WTC11 (cell line): ENCODE data around the gene C22orf42. TPM values are rescaled to one million over a fixed set of nuclear protein-coding genes. Genes with fewer than 3 reads are reported as not detected.

Source experiments
- ATAC-seq: fragments of 200-7000 bp; cut with Tn5 transposase; 2 replicates; pipeline ENCODE4 v1.10.0; 2021; ENCODE audit warnings: mild to moderate bottlenecking, moderate library complexity
- CTCF ChIA-PET: fragments of 300-600 bp; sonication (Branson Sonifier 250); formaldehyde crosslinking; loops from one replicate; lab custom pipeline; 2021; ENCODE audit warnings: antibody characterized with exemption; lab: Charles Lee
- POLR2A ChIA-PET: fragments of 350-600 bp; sonication (Branson Sonifier 250); formaldehyde crosslinking; loops from one replicate; lab custom pipeline; 2021; ENCODE audit warnings: antibody characterized with exemption; lab: Charles Lee
- DNase-seq: peaks from one replicate; pipeline ENCODE4 v3.0.0; 2021; ENCODE audit warnings: low spot score
- H3K27ac Mint-ChIP-seq: 2 replicates; pipeline ENCODE4 v1.8.0; 2021; ENCODE audit warnings: mixed read lengths
- H3K27me3 Mint-ChIP-seq: 2 replicates; pipeline ENCODE4 v1.8.0; 2021; ENCODE audit warnings: low read depth, mild to moderate bottlenecking, moderate library complexity, mixed read lengths
- H3K36me3 Mint-ChIP-seq: 2 replicates; pipeline ENCODE4 v1.8.0; 2021; ENCODE audit warnings: mixed read lengths
- H3K4me1 Mint-ChIP-seq: 2 replicates; pipeline ENCODE4 v1.8.0; 2022; ENCODE audit warnings: mixed read lengths
- H3K4me3 Mint-ChIP-seq: 2 replicates; pipeline ENCODE4 v1.8.0; 2021; ENCODE audit warnings: mild to moderate bottlenecking, moderate library complexity, mixed read lengths
- H3K9me3 Mint-ChIP-seq: 2 replicates; pipeline ENCODE4 v1.8.0; 2021; ENCODE audit warnings: mixed read lengths
- ATF6 ChIP-seq: sonication (generic); formaldehyde crosslinking; IDR thresholded peaks from 2 replicates; pipeline ENCODE4 v1.8.1; 2023; ENCODE audit warnings: mild to moderate bottlenecking, missing genetic modification reagents
- GRHL2 ChIP-seq: fragments of 250-450 bp; sonication (Bioruptor Pico); IDR thresholded peaks from 2 replicates; pipeline ENCODE4 v1.8.0; 2022; ENCODE audit warnings: mild to moderate bottlenecking, moderate library complexity; ENCODE audit not compliant: insufficient replicate concordance, severe bottlenecking
- GTF2I ChIP-seq: fragments of 250-450 bp; sonication (Bioruptor Pico); conservative IDR thresholded peaks from 2 replicates; pipeline ENCODE4 v1.4.0; 2021; ENCODE audit warnings: mild to moderate bottlenecking
- MXD4 ChIP-seq: fragments of 250-450 bp; sonication (Bioruptor Pico); IDR thresholded peaks from 2 replicates; pipeline ENCODE4 v1.8.0; 2021; ENCODE audit warnings: mild to moderate bottlenecking, moderate library complexity, borderline replicate concordance
- NFYB ChIP-seq: sonication (generic); formaldehyde crosslinking; conservative IDR thresholded peaks from 2 replicates; pipeline ENCODE4 v1.8.0; 2022; ENCODE audit warnings: low read depth, missing genetic modification reagents
- NR1H2 ChIP-seq: sonication (generic); formaldehyde crosslinking; IDR thresholded peaks from 2 replicates; pipeline ENCODE4 v1.9.0; 2021; ENCODE audit warnings: mild to moderate bottlenecking, moderate library complexity, missing genetic modification reagents
- SMAD4 ChIP-seq: sonication (generic); formaldehyde crosslinking; IDR thresholded peaks from 2 replicates; pipeline ENCODE4 v1.8.0; 2022; ENCODE audit warnings: mild to moderate bottlenecking, missing genetic modification reagents
- SOX15 ChIP-seq: fragments of 250-450 bp; sonication (Bioruptor Pico); IDR thresholded peaks from 2 replicates; pipeline ENCODE4 v1.9.0; 2021; ENCODE audit warnings: mild to moderate bottlenecking
- TP53 ChIP-seq: sonication (generic); formaldehyde crosslinking; IDR thresholded peaks from 2 replicates; pipeline ENCODE4 v1.8.1; 2023; ENCODE audit warnings: mild to moderate bottlenecking, missing genetic modification reagents
- USF2 ChIP-seq: sonication (generic); formaldehyde crosslinking; IDR thresholded peaks from 2 replicates; pipeline ENCODE4 v1.8.1; 2023; ENCODE audit warnings: mild to moderate bottlenecking, missing genetic modification reagents, moderate library complexity
- ZNF263 ChIP-seq: sonication (generic); formaldehyde crosslinking; IDR thresholded peaks from 2 replicates; pipeline ENCODE4 v1.8.1; 2022; ENCODE audit warnings: low read depth, mild to moderate bottlenecking, moderate library complexity, missing genetic modification reagents
- total RNA-seq: library from RNA; stranded (reverse); gene quantifications from 3 replicates; pipeline ENCODE4 v1.2.3, GENCODE V29; 2021
- TF ChIP-seq, protein P1 (sequence below): fragments of 200-600 bp; IDR thresholded peaks from 2 replicates; pipeline ENCODE4 v1.8.0; 2022; ENCODE audit warnings: antibody characterized with exemption
- TF ChIP-seq, protein P2 (sequence below): sonication (generic); formaldehyde crosslinking; conservative IDR thresholded peaks from 2 replicates; pipeline ENCODE4 v1.8.1; 2022; ENCODE audit warnings: mild to moderate bottlenecking, missing genetic modification reagents
- TF ChIP-seq, protein P3 (sequence below): sonication (generic); formaldehyde crosslinking; IDR thresholded peaks from 2 replicates; pipeline ENCODE4 v1.8.0; 2022; ENCODE audit warnings: mild to moderate bottlenecking, missing genetic modification reagents
- TF ChIP-seq, protein P4 (sequence below): sonication (generic); formaldehyde crosslinking; IDR thresholded peaks from 2 replicates; pipeline ENCODE4 v1.8.1; 2022; ENCODE audit warnings: mild to moderate bottlenecking, moderate library complexity, missing genetic modification reagents

The C22orf42 gene
- total RNA-seq, 1 experiment from 2014 or later = 0.61 TPM

DNA sequence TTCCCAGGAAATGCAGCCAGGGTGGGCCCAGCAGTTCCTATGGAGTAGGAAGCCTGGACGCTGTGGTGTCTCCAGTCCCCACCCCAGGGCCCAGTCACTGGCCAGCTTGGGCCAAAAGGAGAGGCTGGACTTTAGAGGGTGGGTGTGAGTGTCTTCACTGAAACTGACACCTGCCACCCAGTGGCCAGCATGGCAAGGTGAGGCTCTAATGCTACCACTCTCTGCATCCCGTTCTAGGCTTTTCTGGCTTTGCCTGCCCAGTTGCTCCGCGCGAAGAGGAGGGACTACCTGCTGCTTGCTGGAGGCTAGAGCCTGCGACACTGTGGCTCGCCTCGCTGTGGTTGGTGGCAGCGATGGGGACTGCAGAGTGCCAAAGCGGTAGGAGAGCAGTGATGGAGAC lies 35.4 kb downstream of the C22orf42 start:
- peaks cover 11% of the 10 kb centered on the region for H3K4me1 Mint-ChIP-seq
- peak; percentile 69 for DNase-seq

DNA sequence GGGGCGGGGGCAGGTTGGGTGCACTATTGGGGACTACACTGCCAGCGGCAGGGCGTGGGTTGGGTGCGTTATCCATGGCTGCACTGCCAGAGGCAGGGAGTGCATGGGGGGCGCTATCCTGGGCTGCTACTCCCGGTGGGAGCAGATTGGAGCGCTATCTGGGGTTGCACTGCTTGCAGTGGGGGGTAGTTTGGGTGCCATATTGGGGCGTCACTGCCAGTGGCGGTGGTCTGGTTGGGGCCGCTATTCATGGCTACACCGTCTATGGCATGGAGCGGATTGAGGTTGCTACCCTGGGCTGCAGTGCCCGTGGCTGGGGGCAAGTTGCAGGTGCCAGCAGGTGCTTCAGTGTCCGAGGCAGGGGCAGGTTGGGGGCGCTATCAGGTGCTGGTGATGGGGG lies 36.2 kb downstream of the C22orf42 start:
- peaks cover 6% of the 10 kb centered on the region for H3K9me3 Mint-ChIP-seq
- CTCF ChIA-PET = interaction anchor here (0.6 to 1.7 kb wide), 4 partner anchors 118 to 237 kb away, joined by 3 to 6 read pairs (median 4); no protein-coding TSS in a partner anchor

More for the DNA sequence above, 35.4 kb downstream of the C22orf42 start:
- ChIA-PET CTCF (no interaction called here), POLR2A (no interaction called here)
- no peaks in the 10 kb centered on the region for H3K36me3 Mint-ChIP-seq
- peak; percentile 83 for ATAC-seq
- H3K27me3 Mint-ChIP-seq = no peaks in the 10 kb centered on the region
- peaks cover 6% of the 10 kb centered on the region for H3K9me3 Mint-ChIP-seq
- TF ChIP-seq GTF2I (CRISPR knock-in tag) (no peak), TP53 (peak; percentile 73; the same call in 1 of the 2 replicates)
- TF ChIP-seq, protein P1, sequence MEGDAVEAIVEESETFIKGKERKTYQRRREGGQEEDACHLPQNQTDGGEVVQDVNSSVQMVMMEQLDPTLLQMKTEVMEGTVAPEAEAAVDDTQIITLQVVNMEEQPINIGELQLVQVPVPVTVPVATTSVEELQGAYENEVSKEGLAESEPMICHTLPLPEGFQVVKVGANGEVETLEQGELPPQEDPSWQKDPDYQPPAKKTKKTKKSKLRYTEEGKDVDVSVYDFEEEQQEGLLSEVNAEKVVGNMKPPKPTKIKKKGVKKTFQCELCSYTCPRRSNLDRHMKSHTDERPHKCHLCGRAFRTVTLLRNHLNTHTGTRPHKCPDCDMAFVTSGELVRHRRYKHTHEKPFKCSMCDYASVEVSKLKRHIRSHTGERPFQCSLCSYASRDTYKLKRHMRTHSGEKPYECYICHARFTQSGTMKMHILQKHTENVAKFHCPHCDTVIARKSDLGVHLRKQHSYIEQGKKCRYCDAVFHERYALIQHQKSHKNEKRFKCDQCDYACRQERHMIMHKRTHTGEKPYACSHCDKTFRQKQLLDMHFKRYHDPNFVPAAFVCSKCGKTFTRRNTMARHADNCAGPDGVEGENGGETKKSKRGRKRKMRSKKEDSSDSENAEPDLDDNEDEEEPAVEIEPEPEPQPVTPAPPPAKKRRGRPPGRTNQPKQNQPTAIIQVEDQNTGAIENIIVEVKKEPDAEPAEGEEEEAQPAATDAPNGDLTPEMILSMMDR = peak; percentile 22; the same call in 1 of the 2 replicates
- no peak overlapping the region for H3K27ac Mint-ChIP-seq
- no peak overlapping the region for H3K4me3 Mint-ChIP-seq

DNA sequence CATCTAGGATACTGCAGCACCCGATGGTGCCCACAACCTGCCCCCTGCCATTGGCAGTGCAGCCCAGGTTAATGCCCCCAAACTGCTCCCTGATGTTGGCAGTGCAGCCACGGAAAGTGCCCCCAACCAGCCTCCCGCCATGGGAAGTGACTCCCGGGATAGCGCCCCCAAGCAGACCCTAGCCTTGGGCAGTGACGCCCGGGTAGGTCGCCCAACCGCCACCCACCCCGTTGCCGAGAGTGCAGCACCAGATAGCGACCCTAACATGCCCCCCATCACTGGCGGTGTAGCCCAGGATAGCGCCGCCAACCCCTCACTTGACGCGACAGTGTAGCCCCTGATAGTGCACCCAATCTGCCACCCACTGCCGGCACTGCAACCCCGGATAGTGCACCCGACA lies 38.5 kb downstream of the C22orf42 start:
- H3K4me3 Mint-ChIP-seq = no peak overlapping the region
- no peak for TF ChIP-seq ZNF263 (CRISPR knock-in tag)
- POLR2A ChIA-PET = no interaction called here

More for the DNA sequence above, 36.2 kb downstream of the C22orf42 start:
- ATAC-seq = no peak
- no peak for DNase-seq
- no peak overlapping the region for H3K27ac Mint-ChIP-seq
- H3K4me3 Mint-ChIP-seq = no peak overlapping the region
- no peak for TF ChIP-seq MXD4
- TF ChIP-seq, protein P2, sequence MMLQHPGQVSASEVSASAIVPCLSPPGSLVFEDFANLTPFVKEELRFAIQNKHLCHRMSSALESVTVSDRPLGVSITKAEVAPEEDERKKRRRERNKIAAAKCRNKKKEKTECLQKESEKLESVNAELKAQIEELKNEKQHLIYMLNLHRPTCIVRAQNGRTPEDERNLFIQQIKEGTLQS (CRISPR knock-in tag) = no peak
- no peak for TF ChIP-seq SMAD4 (CRISPR knock-in tag)
- no peak for TF ChIP-seq GRHL2 (CRISPR knock-in tag)
- no peak for TF ChIP-seq TP53
- no peaks in the 10 kb centered on the region for H3K27me3 Mint-ChIP-seq
- peaks cover 7% of the 10 kb centered on the region for H3K4me1 Mint-ChIP-seq
- POLR2A ChIA-PET = no interaction called here
- H3K36me3 Mint-ChIP-seq = no peaks in the 10 kb centered on the region

DNA sequence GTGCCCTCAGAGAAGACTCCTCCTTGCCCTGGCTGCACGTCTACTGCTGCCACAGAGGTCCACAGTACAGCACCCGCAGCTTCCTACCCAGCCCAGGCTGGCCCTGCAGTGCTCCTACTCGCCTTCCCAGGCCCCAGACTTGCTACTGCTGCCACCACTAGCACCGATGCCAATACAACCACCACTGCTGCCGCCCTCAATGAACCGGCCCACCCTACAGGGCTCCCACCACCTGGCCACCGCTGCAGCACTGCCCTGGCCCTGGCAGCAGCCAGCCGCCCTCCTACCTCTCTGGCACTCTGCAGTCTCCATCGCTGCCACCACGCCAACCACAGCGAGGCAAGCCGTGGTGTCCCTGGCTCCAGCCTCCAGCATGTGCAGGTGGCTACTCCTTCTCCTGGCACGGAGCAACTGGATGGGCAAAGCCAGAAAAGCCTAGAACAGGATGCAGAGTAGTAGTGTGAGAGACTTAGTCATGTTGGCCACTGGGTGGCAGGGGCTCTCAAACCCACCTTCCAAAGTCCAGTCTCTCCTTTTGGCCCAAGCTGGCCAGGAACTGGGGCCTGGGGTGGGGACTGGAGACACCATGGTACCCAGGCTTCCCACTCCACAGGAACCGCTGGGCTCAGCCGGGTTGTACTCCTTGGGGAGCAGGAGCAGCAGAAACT lies 39.4 kb downstream of the C22orf42 start:
- no peak for TF ChIP-seq USF2 (CRISPR knock-in tag)
- no peak for TF ChIP-seq SOX15 (CRISPR knock-in tag)
- TF ChIP-seq, protein P3, sequence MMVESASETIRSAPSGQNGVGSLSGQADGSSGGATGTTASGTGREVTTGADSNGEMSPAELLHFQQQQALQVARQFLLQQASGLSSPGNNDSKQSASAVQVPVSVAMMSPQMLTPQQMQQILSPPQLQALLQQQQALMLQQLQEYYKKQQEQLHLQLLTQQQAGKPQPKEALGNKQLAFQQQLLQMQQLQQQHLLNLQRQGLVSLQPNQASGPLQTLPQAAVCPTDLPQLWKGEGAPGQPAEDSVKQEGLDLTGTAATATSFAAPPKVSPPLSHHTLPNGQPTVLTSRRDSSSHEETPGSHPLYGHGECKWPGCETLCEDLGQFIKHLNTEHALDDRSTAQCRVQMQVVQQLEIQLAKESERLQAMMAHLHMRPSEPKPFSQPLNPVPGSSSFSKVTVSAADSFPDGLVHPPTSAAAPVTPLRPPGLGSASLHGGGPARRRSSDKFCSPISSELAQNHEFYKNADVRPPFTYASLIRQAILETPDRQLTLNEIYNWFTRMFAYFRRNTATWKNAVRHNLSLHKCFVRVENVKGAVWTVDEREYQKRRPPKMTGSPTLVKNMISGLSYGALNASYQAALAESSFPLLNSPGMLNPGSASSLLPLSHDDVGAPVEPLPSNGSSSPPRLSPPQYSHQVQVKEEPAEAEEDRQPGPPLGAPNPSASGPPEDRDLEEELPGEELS (CRISPR knock-in tag) = no peak
- no peak for TF ChIP-seq NR1H2
- TF ChIP-seq ATF6 (CRISPR knock-in tag) = no peak
- TF ChIP-seq NFYB (CRISPR knock-in tag) = no peak
- TF ChIP-seq, protein P4, sequence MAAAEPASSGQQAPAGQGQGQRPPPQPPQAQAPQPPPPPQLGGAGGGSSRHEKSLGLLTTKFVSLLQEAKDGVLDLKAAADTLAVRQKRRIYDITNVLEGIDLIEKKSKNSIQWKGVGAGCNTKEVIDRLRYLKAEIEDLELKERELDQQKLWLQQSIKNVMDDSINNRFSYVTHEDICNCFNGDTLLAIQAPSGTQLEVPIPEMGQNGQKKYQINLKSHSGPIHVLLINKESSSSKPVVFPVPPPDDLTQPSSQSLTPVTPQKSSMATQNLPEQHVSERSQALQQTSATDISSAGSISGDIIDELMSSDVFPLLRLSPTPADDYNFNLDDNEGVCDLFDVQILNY = no peak
- TF ChIP-seq, all 79 proteins: peak for 0
- Mint-ChIP-seq H3K27ac (no peak overlapping the region), H3K4me1 (peaks cover 7% of the 10 kb centered on the region), H3K4me3 (no peak overlapping the region), H3K9me3 (peaks cover 6% of the 10 kb centered on the region), H3K36me3 (no peaks in the 10 kb centered on the region), H3K27me3 (no peaks in the 10 kb centered on the region; the same call in 1 of the 2 replicates)
- DNase-seq (no peak), ATAC-seq (no peak)
- CTCF ChIA-PET = interaction anchor here (0.6 to 1.1 kb wide), 2 partner anchors 13 to 146 kb away, joined by 3 read pairs; no protein-coding TSS in a partner anchor
- POLR2A ChIA-PET = no interaction called here

More for the DNA sequence above, 38.5 kb downstream of the C22orf42 start:
- peaks cover 6% of the 10 kb centered on the region for H3K9me3 Mint-ChIP-seq
- peaks cover 7% of the 10 kb centered on the region for H3K4me1 Mint-ChIP-seq
- H3K27ac Mint-ChIP-seq = no peak overlapping the region
- H3K27me3 Mint-ChIP-seq = no peaks in the 10 kb centered on the region
- CTCF ChIA-PET = interaction anchor here (0.6 kb wide), 1 partner anchor 146 kb away, joined by 3 read pairs; no protein-coding TSS in a partner anchor
- H3K36me3 Mint-ChIP-seq = no peaks in the 10 kb centered on the region
- ATAC-seq (no peak), DNase-seq (no peak)
